22Rv1 (cell line): ENCODE results near the gene MSLN.

Experiments used
- CTCF ChIP-seq: fragments of 450-650 bp; IDR thresholded peaks from 2 replicates; pipeline ENCODE4 v1.5.1; 2017; ENCODE audit warnings: mild to moderate bottlenecking
- ZFX ChIP-seq: fragments of 450-650 bp; IDR thresholded peaks from 2 replicates; pipeline ENCODE4 v1.6.1; 2017; ENCODE audit warnings: antibody characterized with exemption, borderline replicate concordance

GRCh38 chr16:793414-793813, 32.9 kb downstream of the MSLN start:
- TF ChIP-seq CTCF (no peak), ZFX (no peak)
